Neuronal stem cell (in vitro differentiated cells): Measurements from ENCODE around the gene STAM.

Experiments
- DNase-seq: peaks from one replicate; pipeline ENCODE4 v3.0.0-alpha.2; 2013; ENCODE audit warnings: low spot score
- H2AFZ ChIP-seq: one replicate; pipeline ENCODE4 v1.6.1; 2013; ENCODE audit warnings: mild to moderate bottlenecking, low read length, inconsistent platforms
- H2AK5ac ChIP-seq: 2 replicates; pipeline ENCODE4 v1.6.1; 2013; ENCODE audit warnings: low read depth, mild to moderate bottlenecking, inconsistent platforms, low read length, moderate library complexity, mixed read lengths
- H2BK120ac ChIP-seq: 2 replicates; pipeline ENCODE4 v1.6.1; 2013; ENCODE audit warnings: low read depth, mild to moderate bottlenecking, inconsistent platforms, low read length, moderate library complexity, mixed read lengths
- H2BK12ac ChIP-seq: one replicate; pipeline ENCODE4 v1.6.1; 2013; ENCODE audit warnings: low read length, inconsistent platforms
- H2BK15ac ChIP-seq: 2 replicates; pipeline ENCODE4 v1.6.1; 2013; ENCODE audit warnings: mild to moderate bottlenecking, low read length, inconsistent platforms, mixed read lengths
- H2BK5ac ChIP-seq: one replicate; pipeline ENCODE4 v1.6.1; 2013; ENCODE audit warnings: inconsistent platforms, mild to moderate bottlenecking, low read length, moderate library complexity
- H3K14ac ChIP-seq: one replicate; pipeline ENCODE4 v1.6.1; 2013; ENCODE audit warnings: low read length, inconsistent platforms
- H3K18ac ChIP-seq: 2 replicates; pipeline ENCODE4 v1.6.1; 2013; ENCODE audit warnings: low read length, inconsistent platforms
- H3K23ac ChIP-seq: 2 replicates; pipeline ENCODE4 v1.6.1; 2013; ENCODE audit warnings: low read depth, mild to moderate bottlenecking, mixed read lengths, low read length, inconsistent platforms; ENCODE audit not compliant: poor library complexity
- H3K27ac ChIP-seq: replicated peaks from 3 replicates; pipeline ENCODE4 v1.5.1; 2013; ENCODE audit warnings: low read length, inconsistent platforms
- H3K27me3 ChIP-seq, 3 experiments: 2 replicates each; pipeline ENCODE4 v1.6.1; 2013; ENCODE audit warnings: low read length in 3 of 3, mild to moderate bottlenecking in 2 of 3, inconsistent platforms in 1 of 3, low read depth in 1 of 3, mixed read lengths in 1 of 3, moderate library complexity in 1 of 3; ENCODE audit not compliant: control insufficient read depth in 3 of 3, insufficient read depth in 3 of 3
- H3K36me3 ChIP-seq, 2 donors: replicated peaks in 1 of 2; 2 replicates each; pipeline ENCODE4 v1.6.1; 2013; ENCODE audit warnings: low read length in 2 of 2; ENCODE audit not compliant: control insufficient read depth in 2 of 2, insufficient read depth in 2 of 2
- H3K4ac ChIP-seq: 2 replicates; pipeline ENCODE4 v1.6.1; 2013; ENCODE audit warnings: inconsistent platforms, mild to moderate bottlenecking, low read length, moderate library complexity
- H3K4me1 ChIP-seq, 2 donors: 1 replicate in 1 of 2; 2 replicates in 1 of 2; pipeline ENCODE4 v1.6.1; 2013; ENCODE audit warnings: low read length in 2 of 2, low read depth in 1 of 2; ENCODE audit not compliant: control insufficient read depth in 2 of 2, insufficient read depth in 1 of 2
- H3K4me2 ChIP-seq: one replicate; pipeline ENCODE4 v1.6.1; 2013; ENCODE audit warnings: mild to moderate bottlenecking, low read length, inconsistent platforms; ENCODE audit not compliant: insufficient read depth, poor library complexity, severe bottlenecking
- H3K4me3 ChIP-seq, 2 donors: 2 replicates each; pipeline ENCODE4 v1.5.1; 2013; ENCODE audit warnings: low read length in 2 of 2, mild to moderate bottlenecking in 2 of 2, inconsistent platforms in 1 of 2, moderate library complexity in 1 of 2
- H3K79me1 ChIP-seq: one replicate; pipeline ENCODE4 v1.6.1; 2013; ENCODE audit warnings: low read depth, mild to moderate bottlenecking, inconsistent platforms, low read length, moderate library complexity
- H3K9ac ChIP-seq: one replicate; pipeline ENCODE4 v1.6.1; 2013; ENCODE audit warnings: mild to moderate bottlenecking, low read depth, low read length, inconsistent platforms; ENCODE audit not compliant: poor library complexity
- H3K9me3 ChIP-seq, 2 donors: replicated peaks in 1 of 2; 2 replicates each; pipeline versions ENCODE3 to v1.6.1; 2013; ENCODE audit warnings: low read length in 2 of 2, mild to moderate bottlenecking in 2 of 2, inconsistent platforms in 1 of 2, low read depth in 1 of 2, mixed read lengths in 1 of 2, moderate library complexity in 1 of 2; ENCODE audit not compliant: control insufficient read depth in 2 of 2, insufficient read depth in 1 of 2
- H4K8ac ChIP-seq: one replicate; pipeline ENCODE4 v1.6.1; 2013; ENCODE audit warnings: low read depth, mild to moderate bottlenecking, inconsistent platforms, low read length, moderate library complexity
- H4K91ac ChIP-seq: one replicate; pipeline ENCODE4 v1.6.1; 2013; ENCODE audit warnings: low read length, low read depth, mild to moderate bottlenecking, inconsistent platforms; ENCODE audit not compliant: poor library complexity
- WGBS, 2 donors: extraction: QIAGEN DNeasy Blood & Tissue Kit; methylation state at CpG; one replicate each; pipeline ENCODE4 v1.1.7; 2013; ENCODE audit warnings: missing lambda C conversion rate in 2 of 2, mixed read lengths in 1 of 2; ENCODE audit not compliant: insufficient read length in 2 of 2, insufficient replicate concordance in 1 of 2; ENCODE audit errors: extremely low coverage in 2 of 2; 5-methylcytosine and 5-hydroxymethylcytosine counted together

The STAM gene

GRCh38 chr10:17674566-17674965, 30.6 kb downstream of the STAM start:
- H3K27ac ChIP-seq = no peak overlapping the region
- no peak overlapping the region for H2AK5ac ChIP-seq
- no peak overlapping the region for H3K4ac ChIP-seq
- H3K23ac ChIP-seq = no peak overlapping the region
- no peak overlapping the region for H2BK120ac ChIP-seq
- no peaks in the 10 kb centered on the region for H3K27me3 ChIP-seq
- no peak overlapping the region for H3K9ac ChIP-seq
- H3K9me3 ChIP-seq = peaks cover 0 to 10% of the 10 kb centered on the region in 2 donors
- H4K91ac ChIP-seq = no peak overlapping the region
- no peak overlapping the region for H3K4me2 ChIP-seq
- H4K8ac ChIP-seq = no peak overlapping the region
- no peaks in the 10 kb centered on the region for H3K79me1 ChIP-seq
- H3K4me3 ChIP-seq = no peak overlapping the region
- H3K18ac ChIP-seq = no peak overlapping the region
- H2BK12ac ChIP-seq = no peak overlapping the region
- no peaks in the 10 kb centered on the region for H3K36me3 ChIP-seq
- H3K4me1 ChIP-seq = peaks cover 2 to 9% of the 10 kb centered on the region in 2 donors
- no peak overlapping the region for H2AFZ ChIP-seq
- no peak for DNase-seq
- no peak overlapping the region for H3K14ac ChIP-seq
- H2BK5ac ChIP-seq = no peak overlapping the region
- H2BK15ac ChIP-seq = no peak overlapping the region

GRCh38 chr10:17675638-17676037, 31.7 kb downstream of the STAM start:
- Histone ChIP-seq H4K8ac (no peak overlapping the region), H3K14ac (no peak overlapping the region), H3K18ac (no peak overlapping the region), H2AK5ac (no peak overlapping the region), H2AFZ (no peak overlapping the region), H3K4me1 (peaks cover 2 to 9% of the 10 kb centered on the region in 2 donors), H4K91ac (no peak overlapping the region), H3K36me3 (no peaks in the 10 kb centered on the region), H2BK120ac (no peak overlapping the region), H2BK12ac (no peak overlapping the region), H3K27me3 (no peaks in the 10 kb centered on the region), H3K4me3 (no peak overlapping the region), H3K27ac (no peak overlapping the region), H2BK5ac (no peak overlapping the region), H3K9me3 (peaks cover 0 to 15% of the 10 kb centered on the region in 2 donors), H3K4me2 (no peak overlapping the region), H2BK15ac (no peak overlapping the region), H3K9ac (no peak overlapping the region), H3K23ac (no peak overlapping the region), H3K79me1 (no peaks in the 10 kb centered on the region), H3K4ac (no peak overlapping the region)
- no peak for DNase-seq
- WGBS, 2 donors = no CpG with 5 or more reads among the region's 4 CpGs

GRCh38 chr10:17676919-17677318, 33.0 kb downstream of the STAM start:
- H3K23ac ChIP-seq = no peak overlapping the region
- WGBS, 2 donors = no CpG with 5 or more reads among the region's 1 CpG
- H3K4me2 ChIP-seq = no peak overlapping the region
- H3K9me3 ChIP-seq = peaks cover 0 to 15% of the 10 kb centered on the region in 2 donors
- no peak overlapping the region for H3K4me3 ChIP-seq
- no peaks in the 10 kb centered on the region for H3K27me3 ChIP-seq
- no peak overlapping the region for H3K18ac ChIP-seq
- H2BK120ac ChIP-seq = no peak overlapping the region
- H4K91ac ChIP-seq = no peak overlapping the region
- no peak overlapping the region for H2BK12ac ChIP-seq
- H3K27ac ChIP-seq = no peak overlapping the region
- no peak overlapping the region for H3K4ac ChIP-seq
- no peak overlapping the region for H2AK5ac ChIP-seq
- peaks cover 2 to 9% of the 10 kb centered on the region in 2 donors for H3K4me1 ChIP-seq
- H2BK15ac ChIP-seq = no peak overlapping the region
- H3K79me1 ChIP-seq = no peaks in the 10 kb centered on the region
- no peak overlapping the region for H4K8ac ChIP-seq
- H2BK5ac ChIP-seq = no peak overlapping the region
- H3K9ac ChIP-seq = no peak overlapping the region
- no peak overlapping the region for H2AFZ ChIP-seq
- H3K14ac ChIP-seq = no peak overlapping the region
- no peak for DNase-seq
- H3K36me3 ChIP-seq = no peaks in the 10 kb centered on the region

GRCh38 chr10:17682236-17682946, 38.4 kb downstream of the STAM start:
- Histone ChIP-seq H3K4me1 (no peaks in the 10 kb centered on the region), H3K27ac (no peak overlapping the region), H2AFZ (no peak overlapping the region), H3K18ac (no peak overlapping the region), H3K36me3 (peaks cover 0 to 6% of the 10 kb centered on the region in 2 donors), H3K9me3 (peaks cover 0 to 18% of the 10 kb centered on the region in 2 donors), H2BK15ac (no peak overlapping the region), H4K91ac (no peak overlapping the region), H3K23ac (no peak overlapping the region), H3K4me3 (no peak overlapping the region), H2BK5ac (no peak overlapping the region), H2AK5ac (no peak overlapping the region), H3K4me2 (no peak overlapping the region), H3K79me1 (peaks cover 2% of the 10 kb centered on the region), H3K27me3 (no peaks in the 10 kb centered on the region), H4K8ac (no peak overlapping the region), H3K9ac (no peak overlapping the region), H3K14ac (no peak overlapping the region), H2BK120ac (no peak overlapping the region), H2BK12ac (no peak overlapping the region), H3K4ac (no peak overlapping the region)
- DNase-seq = no peak
- WGBS, 2 donors = no CpG with 5 or more reads among the region's 2 CpGs
